ENCODE results near the gene PLCH1. TPM values are rescaled to one million over a fixed set of nuclear protein-coding genes. Genes with fewer than 3 reads are reported as not detected.

PLCH1 gene
- total and polyA plus RNA-seq, 2 of the 13 experiments (the other 11 are each of a cell fraction or from before 2014, with no cell fraction given) = 2.0 to 3.0 TPM

GRCh38 chr3:155441506-155441905 lies 303.4 kb downstream of the PLCH1 start:
- H3K4me2 ChIP-seq (ENCODE audit: low read depth, low read length) = no peak overlapping the region
- ATAC-seq (no peak), FAIRE-seq (no peak), DNase-seq (ENCODE audit: low spot score) (no peak)
- H2AFZ ChIP-seq (ENCODE audit: low read length) = no peak overlapping the region
- H3K27ac ChIP-seq (ENCODE audit: extremely low read length, insufficient read depth, low read length) = no peak overlapping the region
- H3K79me2 ChIP-seq (ENCODE audit: insufficient read depth, low read length) = no peaks in the 10 kb centered on the region
- in situ Hi-C loops (cut with HindIII; ENCODE audit: extremely low pct_ligation_motif_present, low pct_unique_long_range_greater_than_20kb) = no loop called here
- no peaks in the 10 kb centered on the region for H3K9me3 ChIP-seq (ENCODE audit: low read length)
- no peak overlapping the region for H3K9ac ChIP-seq (ENCODE audit: insufficient read depth, low read depth, low read length)
- no peaks in the 10 kb centered on the region for H4K20me1 ChIP-seq (ENCODE audit: insufficient read depth, low read length)
- H3K27me3 ChIP-seq (ENCODE audit: control insufficient read depth in 1 of 2, insufficient read depth in 2 of 2, low read length in 2 of 2) = no peaks in the 10 kb centered on the region
- no peak overlapping the region for H3K4me3 ChIP-seq (replicated peaks in 1 of 3; ENCODE audit: insufficient read depth in 1 of 3, low read depth in 2 of 3, low read length in 3 of 3)
- ChIA-PET POLR2A (no interaction called here), CTCF (ENCODE audit: low intra/inter-chr PET ratio, low total read pairs) (no interaction called here)
- no peaks in the 10 kb centered on the region for H3K4me1 ChIP-seq (ENCODE audit: insufficient read depth, low read length)
- intact Hi-C loops (cut with micrococcal nuclease; ENCODE audit: unreplicated experiment) = no loop called here
- no TSS peak for BruUV-seq (replicated peaks)
- 63% methylated on average over 1 of the region's 1 CpG for WGBS (ENCODE audit: low lambda C conversion rate)
- TF ChIP-seq ZNF383 (CRISPR knock-in tag; IDR thresholded peaks at IDR 0.05; ENCODE audit: borderline replicate concordance) (no peak), ZNF33A (CRISPR knock-in tag; IDR thresholded peaks at IDR 0.05; ENCODE audit: borderline replicate concordance) (no peak), SRF (IDR thresholded peaks at IDR 0.05; ENCODE audit: low read depth, low read length) (no peak), HDAC6 (IDR thresholded peaks at IDR 0.05; ENCODE audit: low read depth, low read length) (no peak), ZBTB25 (CRISPR knock-in tag; IDR thresholded peaks at IDR 0.05) (no peak), ZNF138 (CRISPR knock-in tag; IDR thresholded peaks at IDR 0.05; ENCODE audit: low read depth) (no peak), SUZ12 (IDR thresholded peaks at IDR 0.05; ENCODE audit: low read depth, low read length) (no peak)
- H3K36me3 ChIP-seq (replicated peaks in 1 of 2; ENCODE audit: control insufficient read depth in 1 of 2, insufficient read depth in 2 of 2, low read length in 2 of 2) = no peaks in the 10 kb centered on the region

GRCh38 chr3:155441026-155441425 lies 303.8 kb downstream of the PLCH1 start:
- no peak overlapping the region for H3K9ac ChIP-seq (ENCODE audit: insufficient read depth, low read depth, low read length)
- no peaks in the 10 kb centered on the region for H3K36me3 ChIP-seq (replicated peaks in 1 of 2; ENCODE audit: control insufficient read depth in 1 of 2, insufficient read depth in 2 of 2, low read length in 2 of 2)
- no peak for TF ChIP-seq MXD4 (CRISPR knock-in tag; IDR thresholded peaks at IDR 0.05)
- no peak overlapping the region for H3K4me2 ChIP-seq (ENCODE audit: low read depth, low read length)
- intact Hi-C loops (cut with micrococcal nuclease; ENCODE audit: unreplicated experiment) = no loop called here
- H3K4me3 ChIP-seq (replicated peaks in 1 of 3; ENCODE audit: insufficient read depth in 1 of 3, low read depth in 2 of 3, low read length in 3 of 3) = no peak overlapping the region
- ChIA-PET CTCF (ENCODE audit: low intra/inter-chr PET ratio, low total read pairs) (no interaction called here), POLR2A (no interaction called here)
- H2AFZ ChIP-seq (ENCODE audit: low read length) = no peak overlapping the region
- in situ Hi-C loops (cut with HindIII; ENCODE audit: extremely low pct_ligation_motif_present, low pct_unique_long_range_greater_than_20kb) = no loop called here
- no peak overlapping the region for H3K27ac ChIP-seq (ENCODE audit: extremely low read length, insufficient read depth, low read length)
- 0% methylated on average over 2 of the region's 2 CpGs for WGBS (ENCODE audit: low lambda C conversion rate)
- H4K20me1 ChIP-seq (ENCODE audit: insufficient read depth, low read length) = no peaks in the 10 kb centered on the region
- no peak for DNase-seq (ENCODE audit: low spot score)
- H3K27me3 ChIP-seq (ENCODE audit: control insufficient read depth in 1 of 2, insufficient read depth in 2 of 2, low read length in 2 of 2) = no peaks in the 10 kb centered on the region
- H3K4me1 ChIP-seq (ENCODE audit: insufficient read depth, low read length) = no peaks in the 10 kb centered on the region
- no peaks in the 10 kb centered on the region for H3K79me2 ChIP-seq (ENCODE audit: insufficient read depth, low read length)
- BruUV-seq (replicated peaks) = no TSS peak
- ATAC-seq = no peak
- H3K9me3 ChIP-seq (ENCODE audit: low read length) = no peaks in the 10 kb centered on the region
- FAIRE-seq = no peak

Measured in HepG2 (cell line).